ENCODE data around the gene PRCP. TPM values are rescaled to one million over a fixed set of nuclear protein-coding genes. Genes with fewer than 3 reads are reported as not detected.

Gene PRCP
- total RNA-seq, 1 donor from 2014 or later: 66.3 TPM

DNA sequence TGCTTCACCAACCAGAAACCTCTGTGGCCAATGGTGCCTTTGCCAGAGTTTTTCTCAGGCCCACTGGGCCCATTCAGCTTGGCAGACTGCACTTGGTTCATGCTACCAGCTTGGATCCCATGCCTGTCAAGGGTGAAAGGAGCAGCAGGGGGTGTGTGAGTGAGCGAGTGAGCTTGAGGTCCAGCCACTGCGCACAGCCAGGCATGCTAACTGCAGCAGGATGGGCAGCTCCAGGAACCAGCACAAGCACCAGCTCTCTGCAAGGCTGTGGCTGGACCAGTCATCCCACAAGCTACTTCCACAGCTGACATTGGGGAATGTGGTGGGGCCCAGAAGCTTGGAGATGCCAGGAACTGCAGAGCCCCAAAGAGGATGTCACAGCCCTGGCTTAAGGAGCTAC, 42.1 kb upstream of the PRCP start:
- Mint-ChIP-seq H3K36me3 (ENCODE audit: insufficient read depth) (no peaks in the 10 kb centered on the region), H3K4me3 (ENCODE audit: low read depth) (no peak overlapping the region), H3K4me1 (ENCODE audit: low read depth) (no peaks in the 10 kb centered on the region), H3K27ac (no peak overlapping the region), H3K27me3 (no peaks in the 10 kb centered on the region), H3K9me3 (ENCODE audit: low read depth) (peaks cover 9% of the 10 kb centered on the region)
- no peak for TF ChIP-seq CTCF (IDR thresholded peaks at IDR 0.05; ENCODE audit: unreplicated experiment)
- no peak for DNase-seq (ENCODE audit: low spot score, unreplicated experiment)

DNA sequence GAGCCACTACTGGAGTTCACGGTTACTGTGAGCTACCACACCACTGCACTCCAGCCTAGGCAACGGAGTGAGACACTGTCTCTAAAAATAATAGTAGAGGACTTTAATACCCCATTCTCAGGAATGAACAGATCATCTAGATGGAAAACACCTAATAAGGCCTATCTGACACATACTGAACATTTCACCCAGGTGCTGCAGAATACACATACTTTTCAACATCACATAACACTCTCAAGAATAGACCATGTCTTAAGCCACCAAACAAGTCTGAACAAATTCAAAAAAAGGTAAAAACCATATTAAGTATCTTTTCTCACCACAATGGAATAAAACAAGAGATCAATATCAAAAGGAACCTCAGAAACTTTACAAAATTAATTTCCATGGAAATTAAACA, 39.2 kb upstream of the PRCP start:
- no peak for TF ChIP-seq CTCF (IDR thresholded peaks at IDR 0.05; ENCODE audit: unreplicated experiment)
- H3K4me3 Mint-ChIP-seq (ENCODE audit: low read depth): no peak overlapping the region

GRCh38 chr11:82937554-82937953, 37.3 kb upstream of the PRCP start:
- Mint-ChIP-seq H3K9me3 (ENCODE audit: low read depth) (peaks cover 9% of the 10 kb centered on the region), H3K4me3 (ENCODE audit: low read depth) (no peak overlapping the region), H3K27me3 (no peaks in the 10 kb centered on the region), H3K4me1 (ENCODE audit: low read depth) (no peaks in the 10 kb centered on the region), H3K36me3 (ENCODE audit: insufficient read depth) (no peaks in the 10 kb centered on the region), H3K27ac (no peak overlapping the region)
- no peak for DNase-seq (ENCODE audit: low spot score, unreplicated experiment)
- no peak for TF ChIP-seq CTCF (IDR thresholded peaks at IDR 0.05; ENCODE audit: unreplicated experiment)

More for the DNA sequence above, 39.2 kb upstream of the PRCP start:
- no peak for DNase-seq (ENCODE audit: low spot score, unreplicated experiment)
- Mint-ChIP-seq H3K9me3 (ENCODE audit: low read depth) (peaks cover 9% of the 10 kb centered on the region), H3K27ac (no peak overlapping the region), H3K27me3 (no peaks in the 10 kb centered on the region), H3K4me1 (ENCODE audit: low read depth) (no peaks in the 10 kb centered on the region), H3K36me3 (ENCODE audit: insufficient read depth) (no peaks in the 10 kb centered on the region)

- H3K27me3 Mint-ChIP-seq: no peaks in the 10 kb centered on the region
Measured at GRCh38 chr11:82936261-82936660, 36.0 kb upstream of the PRCP start.

GRCh38 chr11:82932564-82932963, 32.3 kb upstream of the PRCP start:
- TF ChIP-seq CTCF (IDR thresholded peaks at IDR 0.05; ENCODE audit: unreplicated experiment): no peak
- H3K4me1 Mint-ChIP-seq (ENCODE audit: low read depth): no peaks in the 10 kb centered on the region
- no peak overlapping the region for H3K4me3 Mint-ChIP-seq (ENCODE audit: low read depth)
- no peaks in the 10 kb centered on the region for H3K27me3 Mint-ChIP-seq
- no peaks in the 10 kb centered on the region for H3K9me3 Mint-ChIP-seq (ENCODE audit: low read depth)
- no peak for DNase-seq (ENCODE audit: low spot score, unreplicated experiment)
- H3K36me3 Mint-ChIP-seq (ENCODE audit: insufficient read depth): no peaks in the 10 kb centered on the region
- no peak overlapping the region for H3K27ac Mint-ChIP-seq

More at GRCh38 chr11:82936261-82936660, 36.0 kb upstream of the PRCP start:
- no peak for TF ChIP-seq CTCF (IDR thresholded peaks at IDR 0.05; ENCODE audit: unreplicated experiment)
- H3K4me3 Mint-ChIP-seq (ENCODE audit: low read depth): no peak overlapping the region
- DNase-seq (ENCODE audit: low spot score, unreplicated experiment): no peak
- H3K4me1 Mint-ChIP-seq (ENCODE audit: low read depth): no peaks in the 10 kb centered on the region
- H3K36me3 Mint-ChIP-seq (ENCODE audit: insufficient read depth): no peaks in the 10 kb centered on the region
- no peak overlapping the region for H3K27ac Mint-ChIP-seq
- peaks cover 9% of the 10 kb centered on the region for H3K9me3 Mint-ChIP-seq (ENCODE audit: low read depth)
